HG03460 (cell line): Measurements from ENCODE around the gene CDC42EP5.

Source experiments
- ATAC-seq: cut with Tn5 transposase; IDR thresholded peaks from one replicate; pipeline ENCODE4 v1.9.1; 2021; ENCODE audit not compliant: unreplicated experiment

CDC42EP5 gene

DNA sequence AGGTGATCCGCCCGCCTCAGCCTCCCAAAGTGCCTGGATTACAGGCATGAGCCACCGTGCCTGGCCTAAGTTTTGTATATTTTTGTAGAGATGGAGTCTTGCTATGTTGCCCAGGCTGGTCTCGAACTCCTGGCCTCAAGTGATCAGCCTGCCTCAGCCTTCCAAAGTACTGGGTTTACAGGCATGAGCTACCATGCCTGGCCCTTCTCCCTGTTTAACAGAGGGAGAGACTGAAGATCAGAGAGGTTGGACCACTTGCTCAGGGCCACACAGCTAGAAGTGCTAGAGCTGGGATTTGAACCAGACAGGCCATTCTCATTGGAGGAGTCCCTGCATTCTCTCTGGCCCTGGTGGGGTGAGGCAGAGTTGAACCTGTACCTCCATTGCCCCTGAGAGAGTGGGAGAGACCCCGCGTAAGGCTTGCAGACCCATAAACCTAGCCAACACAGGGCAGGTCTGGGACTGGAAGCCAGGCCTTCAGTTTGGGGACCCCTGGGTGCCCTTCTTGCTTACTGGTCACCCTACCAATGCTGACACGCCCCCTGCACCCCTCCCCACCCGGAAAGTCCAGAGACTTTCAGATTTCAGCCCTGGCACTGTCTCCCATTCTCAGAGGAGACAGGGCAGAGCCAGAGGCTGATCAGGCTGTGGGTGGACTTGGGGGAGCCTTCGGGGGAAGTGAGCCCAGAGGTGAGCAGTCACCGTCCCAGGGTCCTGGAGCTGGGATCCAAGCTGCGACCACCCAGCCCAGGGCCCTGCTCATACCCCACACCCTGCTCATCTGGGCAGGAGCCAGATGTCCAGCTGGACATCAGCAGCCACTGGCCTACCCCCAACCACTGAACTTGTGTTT, 44.5 kb downstream of the CDC42EP5 start:
- ATAC-seq, result no peak

DNA sequence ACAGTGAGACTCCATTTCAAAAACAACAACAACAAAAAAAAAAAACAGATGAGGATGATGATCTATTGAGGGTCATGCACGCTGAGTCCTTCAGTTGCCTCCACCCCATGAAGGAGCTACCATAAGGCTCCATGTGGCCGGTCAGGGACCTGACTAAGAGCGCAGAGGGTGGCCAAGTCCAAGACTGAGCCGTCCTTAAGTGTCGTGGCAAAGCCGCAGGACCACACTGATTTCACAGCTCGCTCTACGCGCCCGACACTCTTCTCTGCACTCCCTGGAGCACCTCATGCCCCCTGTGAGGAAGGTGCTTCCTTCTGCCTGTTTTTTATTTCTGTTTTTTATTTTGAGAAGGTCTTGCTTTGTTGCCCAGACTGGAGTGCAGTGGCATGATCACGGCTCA, 45.5 kb downstream of the CDC42EP5 start:
- no peak for ATAC-seq

DNA sequence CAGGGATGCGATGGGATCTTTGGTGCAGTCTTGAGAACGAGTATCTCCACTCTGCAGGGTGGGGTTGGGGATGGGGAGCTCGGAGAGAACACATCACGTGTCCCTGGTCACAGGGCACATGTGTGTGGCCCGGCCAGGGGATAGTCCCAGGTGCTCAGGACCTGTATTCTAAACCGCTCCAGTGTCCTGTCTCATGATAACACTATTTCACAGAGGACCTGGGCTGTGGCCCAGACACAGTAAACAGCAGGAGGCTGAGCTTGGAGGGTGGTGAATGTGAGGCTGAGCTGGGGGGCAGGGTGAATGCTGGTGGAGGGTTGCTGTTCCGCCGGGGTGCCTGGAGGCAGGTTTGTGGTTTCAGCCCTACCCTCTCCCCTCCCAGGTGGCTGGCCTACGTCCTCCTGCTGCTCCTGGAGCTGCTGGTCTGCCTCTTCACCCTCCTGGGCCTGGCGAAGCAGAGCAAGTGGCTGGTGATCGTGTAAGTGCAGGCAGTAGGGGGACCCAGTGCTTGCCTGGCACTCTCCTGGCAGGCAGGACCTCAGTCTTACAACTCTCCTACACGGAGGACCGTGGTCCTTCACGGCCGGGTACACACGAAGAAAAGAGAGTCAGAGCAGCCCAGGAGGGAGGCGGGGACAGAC, 46.7 kb downstream of the CDC42EP5 start:
- ATAC-seq, result no peak

DNA sequence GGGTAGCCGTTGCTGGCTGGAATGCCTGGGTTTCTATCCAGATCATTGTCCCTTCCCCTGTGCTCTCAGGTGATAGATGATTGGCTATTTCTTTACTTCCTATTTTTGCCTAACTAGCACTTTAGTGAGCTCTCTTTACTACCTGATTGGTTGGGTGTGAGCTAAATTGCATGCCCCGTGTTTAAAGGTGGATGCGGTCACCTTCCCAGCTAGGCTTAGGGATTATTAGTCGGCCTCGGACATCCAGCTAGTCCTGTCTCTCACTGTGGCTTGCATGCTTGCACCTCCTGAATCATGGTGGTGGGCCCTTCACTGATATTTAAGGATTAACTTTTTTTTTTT, 47.7 kb downstream of the CDC42EP5 start:
- no peak for ATAC-seq

DNA sequence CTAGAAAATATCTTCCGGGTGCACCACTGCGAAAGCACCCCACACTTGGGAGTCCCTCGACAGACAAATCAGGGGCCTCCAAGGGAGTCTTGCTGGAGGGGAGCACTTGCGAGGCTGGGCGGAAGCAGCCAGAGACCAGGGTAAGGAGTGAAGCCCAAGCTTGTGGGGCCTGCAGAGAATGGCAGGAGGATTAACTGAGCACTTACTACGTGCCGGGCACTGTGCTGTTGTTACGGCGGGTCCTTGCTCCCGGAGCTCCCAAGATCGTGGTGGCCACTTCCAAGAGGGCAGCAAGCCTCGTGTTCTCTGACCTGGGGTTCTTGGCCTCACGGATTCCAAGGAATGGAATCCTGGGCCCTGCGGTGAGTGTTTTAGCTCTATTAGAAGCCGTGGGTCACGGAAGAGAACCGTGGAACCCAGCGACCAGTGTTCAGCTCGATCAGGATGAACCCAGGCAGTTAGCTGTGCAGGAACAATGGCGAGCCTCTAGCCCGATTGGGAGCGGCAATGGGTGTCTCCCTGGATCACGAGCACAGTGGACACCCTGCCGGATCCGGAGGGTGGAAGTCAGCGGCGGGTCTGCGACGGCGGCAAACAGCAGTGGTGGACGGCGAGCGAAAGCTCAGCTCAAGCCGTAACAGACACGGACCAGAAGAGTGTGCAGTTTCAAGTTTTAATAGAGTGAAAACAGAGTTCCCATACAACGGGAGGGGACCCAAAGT, 48.3 kb downstream of the CDC42EP5 start:
- no peak for ATAC-seq

DNA sequence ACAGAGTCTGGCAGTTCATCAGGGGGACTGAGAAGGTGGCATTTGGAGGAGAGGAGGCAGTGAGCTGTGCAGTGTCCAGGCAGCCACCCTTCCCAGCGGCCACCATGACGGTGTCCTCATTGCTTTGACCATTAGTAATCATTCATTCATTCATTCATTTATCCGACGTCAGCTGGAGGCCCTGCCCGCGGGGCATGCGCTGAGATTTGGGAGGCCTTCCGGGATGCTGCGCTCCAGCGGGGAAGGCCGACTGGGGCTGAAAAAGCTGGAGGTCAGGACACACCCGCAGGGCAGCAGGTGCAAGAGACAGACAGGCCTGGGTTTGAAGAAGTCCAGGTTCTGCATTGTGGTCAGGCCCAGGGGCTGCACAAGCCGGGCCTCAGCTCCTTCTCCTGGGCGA, 48.9 kb downstream of the CDC42EP5 start:
- ATAC-seq, result no peak

DNA sequence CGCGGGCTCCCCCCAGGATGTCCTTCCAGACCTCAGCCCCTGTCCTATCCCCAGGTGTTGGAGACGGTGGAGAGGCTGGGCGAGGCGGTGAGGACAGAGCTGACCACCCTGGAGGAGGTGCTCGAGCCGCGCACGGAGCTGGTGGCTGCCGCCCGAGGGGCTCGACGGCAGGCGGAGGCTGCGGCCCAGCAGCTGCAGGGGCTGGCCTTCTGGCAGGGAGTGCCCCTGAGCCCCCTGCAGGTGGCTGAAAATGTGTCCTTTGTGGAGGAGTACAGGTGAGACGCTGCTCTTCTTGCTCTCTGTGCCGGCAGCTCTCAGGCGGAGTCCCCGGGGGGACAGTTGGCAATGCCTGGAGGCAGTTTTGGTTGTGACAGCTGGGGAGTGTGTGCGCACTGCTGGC, 51.0 kb downstream of the CDC42EP5 start:
- ATAC-seq, result no peak

DNA sequence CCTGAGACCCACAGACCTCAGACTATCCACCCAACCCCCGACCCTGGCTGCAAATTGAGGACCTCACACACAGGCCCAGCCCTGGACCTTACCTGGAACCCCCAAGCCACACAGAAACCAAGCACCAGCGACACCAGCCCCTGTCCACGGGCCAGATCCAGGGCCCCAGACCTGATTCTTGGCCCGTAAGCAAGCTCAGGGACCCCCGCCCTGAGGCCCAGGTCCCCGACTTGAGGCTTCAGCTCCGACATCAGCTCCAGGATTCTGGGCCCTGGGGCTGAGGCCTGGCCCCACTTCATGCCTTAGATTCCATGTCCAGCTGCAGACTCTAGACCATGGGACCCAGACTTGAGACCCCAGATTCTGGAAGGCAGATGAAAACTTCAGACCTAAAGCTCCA, 51.6 kb downstream of the CDC42EP5 start:
- ATAC-seq, result no peak

DNA sequence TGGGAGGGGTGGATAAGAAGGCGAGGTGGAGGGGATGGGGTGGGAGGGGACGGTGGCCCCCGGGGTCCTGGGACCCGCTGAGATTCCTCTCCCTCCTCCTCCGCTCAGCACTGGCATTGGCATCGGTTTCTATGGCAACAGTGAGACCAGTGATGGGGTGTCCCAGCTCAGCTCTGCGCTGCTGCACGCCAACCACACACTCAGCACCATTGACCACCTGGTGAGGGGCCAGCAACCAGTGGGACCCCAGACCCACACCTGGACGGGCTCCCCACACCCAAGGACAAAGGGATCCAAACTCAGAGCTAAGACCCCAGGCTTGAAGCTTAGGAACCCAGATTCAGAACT, 52.0 kb downstream of the CDC42EP5 start:
- ATAC-seq, result no peak

DNA sequence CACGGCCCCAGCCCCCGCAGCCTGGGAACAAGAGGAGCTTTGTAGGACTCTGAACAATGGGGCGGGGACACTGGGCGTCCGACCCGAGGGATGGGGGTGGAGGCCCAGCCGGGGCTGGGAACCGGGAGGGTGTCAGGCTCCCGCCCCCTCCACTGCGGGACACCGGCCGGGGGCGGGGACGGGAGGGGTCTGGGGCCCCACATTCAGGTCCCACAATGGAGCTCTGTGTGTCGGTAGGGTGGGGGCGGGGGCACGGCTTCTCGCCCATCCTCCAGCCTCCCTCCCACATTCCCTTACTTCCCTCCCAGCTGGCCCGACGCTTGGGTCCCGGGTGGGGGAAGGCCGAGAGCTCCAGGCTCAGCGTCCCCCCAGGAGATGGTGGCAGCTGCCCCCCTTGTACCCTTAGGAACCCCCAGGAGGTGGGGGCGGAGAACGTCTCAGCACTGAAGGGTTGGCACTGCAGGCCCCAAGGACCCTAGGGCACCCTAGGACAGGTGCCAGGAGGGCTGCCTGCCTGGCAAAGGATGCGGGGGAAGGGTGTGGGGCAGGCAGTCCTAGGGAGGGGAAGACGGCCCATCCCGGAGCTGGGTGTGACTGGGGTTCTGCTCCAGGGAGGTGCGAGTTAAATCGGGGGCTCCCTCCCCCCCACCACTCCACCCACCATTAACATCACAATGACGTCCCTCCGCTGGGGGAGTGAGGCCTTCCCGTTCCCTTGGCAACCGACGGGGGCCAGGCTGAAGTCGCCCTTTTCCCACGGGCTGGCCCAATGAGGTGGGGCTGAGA, 52.5 kb downstream of the CDC42EP5 start:
- ATAC-seq, result no peak

DNA sequence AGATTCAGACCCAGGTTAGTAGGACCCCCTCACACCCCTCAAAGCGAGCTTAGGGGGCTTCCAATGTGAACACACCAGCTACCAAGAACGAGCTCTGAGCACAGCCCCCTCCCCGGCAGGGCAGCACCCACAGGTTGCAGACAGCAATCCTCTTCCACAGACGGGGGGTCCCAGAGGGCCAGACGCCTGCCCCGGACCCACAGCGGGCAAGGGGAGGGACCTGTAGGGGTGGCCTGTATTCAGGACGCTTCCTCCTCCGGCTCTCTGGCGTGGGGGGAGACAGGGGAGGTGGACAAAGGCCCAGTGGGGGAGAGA, 53.1 kb downstream of the CDC42EP5 start:
- no peak for ATAC-seq

DNA sequence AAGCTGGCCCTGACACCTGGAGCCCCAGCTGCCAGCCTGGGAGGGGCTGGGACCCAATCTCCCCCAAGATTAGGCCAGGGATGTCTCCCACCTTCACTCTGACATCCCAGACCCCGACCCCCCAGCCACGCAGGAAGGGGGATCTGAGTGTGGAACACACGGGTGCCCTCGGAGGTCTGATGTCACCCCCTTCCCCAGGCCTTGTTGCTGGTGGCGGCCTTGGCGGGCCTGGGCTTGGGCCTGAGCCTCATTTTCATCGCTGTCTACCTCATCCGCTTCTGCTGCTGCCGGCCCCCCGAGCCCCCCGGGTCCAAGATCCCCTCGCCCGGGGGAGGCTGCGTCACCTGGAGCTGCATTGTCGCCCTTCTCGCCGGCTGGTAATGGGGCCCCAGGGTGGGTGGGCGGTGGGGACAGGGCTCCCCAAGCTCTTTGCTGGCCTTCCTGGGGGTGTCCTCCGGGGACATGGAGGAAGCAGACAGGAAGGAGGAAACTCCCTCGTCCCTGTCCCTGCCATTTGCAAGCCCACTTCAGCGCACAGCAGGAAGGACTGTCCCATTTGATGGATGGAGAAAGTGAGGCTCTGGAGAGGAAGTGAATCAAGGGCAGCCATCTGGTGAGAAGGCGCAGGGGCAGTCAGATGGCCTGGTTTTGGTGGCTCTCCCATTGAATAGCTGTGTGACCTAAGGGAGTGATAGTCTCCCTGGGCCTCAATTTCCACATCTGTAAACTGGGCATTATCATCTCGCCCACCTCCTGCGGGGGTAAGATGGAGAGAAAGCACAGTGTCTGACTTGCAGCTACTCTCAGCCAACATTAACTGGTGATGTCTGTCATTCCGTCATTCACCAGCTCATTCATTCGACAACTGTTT, 53.9 kb downstream of the CDC42EP5 start:
- no peak for ATAC-seq

DNA sequence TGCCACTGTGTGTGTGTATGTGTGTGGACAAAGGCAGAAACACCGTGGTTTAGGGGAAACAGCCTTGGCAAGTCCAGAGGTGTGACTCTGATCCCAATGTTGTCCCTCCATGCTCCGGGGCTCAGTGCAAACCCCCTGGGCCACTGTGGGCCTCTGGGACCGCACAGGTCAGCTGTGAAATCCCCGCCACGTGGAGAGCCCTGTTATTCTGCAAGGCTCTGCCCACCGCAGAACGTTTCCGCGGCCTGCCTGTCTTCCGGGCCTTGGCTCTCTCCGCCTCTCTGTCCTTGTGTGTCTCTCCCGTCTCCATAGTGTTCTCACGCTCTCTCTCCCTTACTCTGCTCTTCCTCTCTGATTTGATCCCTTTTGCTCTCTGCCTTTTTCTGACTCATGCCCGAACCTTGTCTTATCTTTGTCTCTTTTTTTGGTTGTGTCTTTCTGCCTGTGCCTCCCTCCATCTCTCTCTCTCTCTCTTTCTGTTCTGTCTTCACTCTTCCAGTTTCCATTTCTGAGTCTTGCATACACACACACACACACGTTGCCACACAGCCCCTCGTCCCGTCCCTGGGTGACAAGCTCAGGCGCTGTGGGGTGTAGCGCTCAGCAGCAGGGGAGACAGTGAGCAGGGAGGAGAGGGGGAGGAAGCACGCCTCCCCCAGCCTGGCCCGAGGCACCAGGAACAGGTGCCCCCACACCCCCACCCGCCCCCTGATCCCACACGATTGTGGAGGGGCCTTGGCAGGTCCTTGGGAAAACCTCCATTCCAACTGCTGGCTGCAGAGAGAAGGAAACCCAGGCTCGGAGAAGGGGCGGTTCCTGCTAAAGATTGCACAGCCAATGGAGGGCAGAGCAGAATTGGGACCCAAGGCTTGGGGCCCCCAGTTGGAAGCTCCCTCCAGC, 54.8 kb downstream of the CDC42EP5 start:
- no peak for ATAC-seq

DNA sequence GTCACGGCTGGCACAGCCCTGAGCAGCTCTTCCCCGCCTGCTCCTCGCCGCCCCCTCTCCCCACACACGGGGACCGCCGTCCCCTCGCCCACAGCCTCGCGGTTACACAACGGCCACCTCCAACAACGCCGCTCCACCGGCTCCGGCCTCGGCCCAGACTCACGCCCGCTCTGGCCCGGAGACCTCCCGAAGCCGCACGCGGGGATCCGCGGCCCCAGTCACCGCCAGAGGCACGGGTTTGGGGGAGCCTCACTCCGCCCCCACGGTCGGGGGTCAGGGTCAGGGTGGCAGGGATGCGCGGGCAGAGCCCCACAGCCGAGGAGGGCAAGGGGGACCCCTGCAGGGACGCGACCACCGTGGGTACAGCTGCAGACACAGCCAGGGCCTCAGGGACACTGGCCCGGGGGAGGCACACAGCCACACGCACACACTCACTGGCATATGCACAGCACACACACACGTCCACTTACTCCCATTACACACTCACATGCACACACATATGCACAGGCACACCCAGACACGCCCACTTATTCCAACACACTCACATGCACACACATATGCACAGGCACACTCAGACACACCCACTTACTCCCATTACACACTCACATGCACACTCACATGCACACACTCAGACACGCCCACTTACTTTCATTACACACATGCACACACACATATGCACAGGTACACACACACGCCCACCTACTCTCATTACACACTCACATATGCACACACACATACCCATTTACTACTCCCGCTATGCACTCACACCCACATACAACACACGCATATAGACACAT, 56.2 kb downstream of the CDC42EP5 start:
- no peak for ATAC-seq

DNA sequence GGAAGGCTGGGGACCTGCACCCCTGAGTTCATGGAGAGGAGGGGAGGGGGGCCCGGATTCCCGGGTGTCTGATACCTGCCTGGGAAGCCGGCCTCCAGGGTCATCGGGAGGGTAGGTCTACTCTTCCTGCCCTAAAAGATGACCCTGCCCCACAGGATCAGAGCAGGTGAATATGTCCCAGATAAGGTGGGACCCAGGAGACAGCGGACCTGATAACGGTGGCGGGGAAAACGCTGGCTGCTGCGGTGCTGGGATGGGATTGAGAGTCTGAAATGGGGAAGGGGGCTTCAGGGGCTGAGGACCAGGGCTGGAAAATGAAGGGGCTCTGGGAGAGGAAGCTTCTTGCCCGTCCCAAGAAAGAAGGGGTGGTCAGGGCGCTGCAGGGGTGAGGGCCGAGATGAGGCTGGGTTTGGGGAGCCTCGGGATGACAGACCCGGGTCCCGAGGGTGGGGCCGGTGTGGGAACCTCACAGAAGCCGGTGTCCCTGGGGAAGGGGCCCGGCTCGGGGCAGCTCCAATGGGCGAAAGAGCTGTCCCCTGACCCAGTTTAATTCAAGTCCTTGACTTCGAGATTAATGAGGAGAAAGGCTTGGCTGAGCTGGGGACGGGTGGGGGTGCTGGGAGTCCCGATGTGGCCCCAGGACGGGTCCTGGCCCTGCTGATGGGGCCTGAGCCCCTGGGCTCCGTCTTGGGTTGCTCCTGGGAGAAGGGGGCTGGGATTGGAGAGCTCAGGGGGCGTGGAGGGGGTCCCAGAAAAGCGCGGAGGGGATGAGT, 57.0 kb downstream of the CDC42EP5 start:
- ATAC-seq, result no peak

DNA sequence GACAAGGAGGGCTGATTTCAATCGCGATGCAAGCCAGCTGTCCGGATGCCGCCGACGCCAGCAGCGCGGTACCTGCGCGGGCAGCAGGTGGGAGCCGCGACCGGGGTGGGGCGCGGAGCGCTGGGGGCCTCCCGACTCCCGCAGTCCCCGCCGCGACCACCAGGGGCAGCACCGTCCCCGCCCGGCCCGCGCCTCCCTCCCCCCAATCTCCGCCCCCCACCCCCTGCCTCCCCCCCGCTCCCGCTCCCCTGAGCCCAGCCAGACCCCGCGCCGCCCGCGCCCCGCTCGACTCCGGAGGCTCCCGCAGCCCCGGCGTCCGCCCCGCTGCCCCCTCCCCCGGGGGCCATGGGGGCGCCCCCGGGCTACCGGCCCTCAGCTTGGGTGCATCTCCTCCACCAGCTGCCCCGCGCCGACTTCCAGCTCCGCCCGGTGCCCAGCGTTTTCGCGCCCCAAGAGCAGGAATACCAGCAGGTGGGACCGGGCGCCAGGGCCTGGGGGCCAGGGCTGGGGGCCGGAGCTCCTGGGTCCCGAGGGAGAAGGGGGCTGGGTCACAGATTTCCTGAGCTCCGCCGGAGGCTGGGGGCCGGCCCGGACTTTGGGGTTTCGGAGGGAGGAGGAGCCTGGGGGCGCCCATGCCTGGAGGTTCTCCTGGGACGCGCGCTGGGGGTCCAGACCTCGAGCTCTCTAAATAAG, 57.7 kb downstream of the CDC42EP5 start, which contains the start of gene TTYH1:
Gene TTYH1 (plus strand): TSS at position 257 of the 693 bp plus-strand sequence. CDS start 89 bp downstream, at position 346.
- no peak for ATAC-seq
